GM12873 (cell line): ENCODE data around the gene DRAP1.

Source experiments
- CTCF ChIP-seq: IDR thresholded peaks from 2 replicates; pipeline ENCODE4 v1.5.1; 2012; ENCODE audit warnings: low read depth, mild to moderate bottlenecking, moderate library complexity, low read length, control low read depth; ENCODE audit not compliant: insufficient read depth; ENCODE audit errors: missing control alignments

The DRAP1 gene

GRCh38 chr11:65897020-65897471 lies 22.2 kb upstream of the DRAP1 start:
- TF ChIP-seq CTCF, result no peak

GRCh38 chr11:65898656-65899355 lies 20.4 kb upstream of the DRAP1 start:
- no peak for TF ChIP-seq CTCF

- no peak for TF ChIP-seq CTCF
Observed at GRCh38 chr11:65899356-65900124, 19.7 kb upstream of the DRAP1 start.

GRCh38 chr11:65900125-65900898 lies 18.9 kb upstream of the DRAP1 start, which contains the start of gene FOSL1:
Gene FOSL1, minus strand, starts transcription at chr11:65900388. Its CDS starts 49 bp downstream, at chr11:65900339.
- TF ChIP-seq CTCF, result no peak

GRCh38 chr11:65900899-65901180 lies 18.4 kb upstream of the DRAP1 start:
- TF ChIP-seq CTCF, result no peak

- TF ChIP-seq CTCF, result no peak
Observed at GRCh38 chr11:65903068-65903481, 16.2 kb upstream of the DRAP1 start.

GRCh38 chr11:65903715-65904114 lies 15.5 kb upstream of the DRAP1 start:
- no peak for TF ChIP-seq CTCF
